Prostate gland (tissue), 2 donors: Measurements from ENCODE around the gene RUNX2. TPM values are rescaled to one million over a fixed set of nuclear protein-coding genes. Genes with fewer than 3 reads are reported as not detected.

ENCODE experiments used
- DNase-seq: peaks from one replicate; pipeline ENCODE4 v3.0.0-alpha.2; 2019; ENCODE audit warnings: low spot score
- H3K27ac ChIP-seq, 2 donors: fragments of 200-600 bp; sonication (generic); 2 replicates each; pipeline ENCODE4 v1.5.1; 2017 to 2019
- H3K27me3 ChIP-seq: fragments of 200-600 bp; sonication (generic); replicated peaks from 2 replicates; pipeline ENCODE4 v1.5.1; 2019; ENCODE audit not compliant: insufficient read depth
- H3K36me3 ChIP-seq, 2 donors: fragments of 200-600 bp; sonication (generic); 1 replicate in 1 of 2; 2 replicates in 1 of 2; pipeline versions ENCODE4 v1.5.1 to v1.8.1; 2017 to 2019
- H3K4me1 ChIP-seq: fragments of 200-600 bp; sonication (generic); replicated peaks from 2 replicates; pipeline ENCODE4 v1.5.1; 2019
- H3K4me3 ChIP-seq, 2 donors: fragments of 200-600 bp; sonication (generic); 2 replicates each; pipeline ENCODE4 v1.5.1; 2017 to 2019
- H3K9me3 ChIP-seq: fragments of 200-600 bp; sonication (generic); 2 replicates; pipeline ENCODE4 v1.5.1; 2017
- POLR2A ChIP-seq: fragments of 450-650 bp; IDR thresholded peaks from one replicate; pipeline ENCODE4 v1.6.1; 2016; ENCODE audit warnings: antibody characterized with exemption, mild to moderate bottlenecking
- POLR2AphosphoS5 ChIP-seq: sonication (generic); formaldehyde crosslinking; IDR thresholded peaks from one replicate; pipeline ENCODE4 v1.6.1; 2017; ENCODE audit warnings: antibody characterized with exemption
- WGBS: methylation state at CpG from one replicate; pipeline ENCODE4 v1.1.5; 2018; 5-methylcytosine and 5-hydroxymethylcytosine counted together
- intact Hi-C: fragments of 100-400 bp; cut with DNase I; formaldehyde crosslinking; loops from one replicate; pipeline ENCODE4 v1.14.2; 2022
- total RNA-seq, 2 donors: library from RNA; depleted of rRNA; stranded (reverse); fragments of >200 nt; gene quantifications; one replicate each; pipeline ENCODE4 v1.1.0, GENCODE V29; 2016
- TF ChIP-seq, protein P1 (sequence below), 4 experiments: fragments of 200-600 bp in 2 of 4; fragments of 450-650 bp in 2 of 4; sonication (generic) in 2 of 4; IDR thresholded peaks; 1 replicate in 3 of 4; 2 replicates in 1 of 4; pipeline ENCODE4 v1.5.1; 2016 to 2019; ENCODE audit warnings: antibody characterized with exemption in 4 of 4, mild to moderate bottlenecking in 2 of 4, moderate library complexity in 2 of 4

The RUNX2 gene
- total RNA-seq, 2 donors from 2014 or later, result 9.2 to 10.7 TPM

DNA sequence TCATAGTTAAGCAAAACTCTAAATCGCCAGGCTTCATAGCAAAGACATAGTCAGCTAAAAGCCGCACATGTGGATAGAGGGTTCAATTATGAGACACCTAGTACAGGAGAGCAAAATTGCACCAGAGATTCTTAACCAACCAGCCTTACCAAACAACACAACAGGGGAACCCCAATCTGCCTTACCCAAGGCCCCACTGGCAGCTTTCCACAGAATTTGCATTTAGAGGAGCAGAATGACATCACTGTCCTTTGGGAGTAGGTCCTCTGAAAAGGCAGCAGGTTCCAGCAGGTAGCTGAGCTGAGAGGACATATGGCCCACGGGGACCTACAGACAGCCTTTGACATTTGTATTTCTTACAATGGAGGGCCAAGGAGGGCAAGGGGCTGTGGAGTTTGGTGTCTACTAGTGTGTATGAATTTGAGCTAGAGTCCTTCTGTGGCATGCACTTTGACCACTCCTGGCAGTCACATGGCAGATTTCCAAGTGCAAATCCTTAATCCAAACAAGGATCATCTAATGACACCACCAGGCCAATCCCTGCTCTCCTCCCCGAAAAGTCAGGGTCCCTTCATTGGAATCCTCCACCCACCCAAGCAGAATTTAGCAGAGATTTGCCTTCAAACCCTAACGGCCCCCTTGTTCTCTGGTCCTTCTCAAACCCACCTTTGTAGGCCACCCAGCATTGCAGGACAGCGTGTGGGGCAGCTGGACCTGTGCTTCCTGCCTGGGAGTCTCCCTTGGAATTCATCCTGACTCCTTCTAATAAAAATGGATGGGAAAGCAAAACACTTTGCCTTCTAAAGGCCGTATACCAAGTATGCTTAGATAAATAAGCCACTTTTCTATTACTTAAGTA is 220.8 kb downstream of the RUNX2 start:
- Histone ChIP-seq H3K4me1 (no peaks in the 10 kb centered on the region), H3K36me3 (no peaks in the 10 kb centered on the region), H3K9me3 (no peaks in the 10 kb centered on the region), H3K27ac (no peak overlapping the region), H3K4me3 (no peak overlapping the region), H3K27me3 (no peaks in the 10 kb centered on the region)
- DNase-seq, result no peak
- whole genome bisulfite sequencing, result 73% methylated on average over 7 of the region's 7 CpGs
- intact Hi-C loops, result no loop called here
- TF ChIP-seq, protein P1, sequence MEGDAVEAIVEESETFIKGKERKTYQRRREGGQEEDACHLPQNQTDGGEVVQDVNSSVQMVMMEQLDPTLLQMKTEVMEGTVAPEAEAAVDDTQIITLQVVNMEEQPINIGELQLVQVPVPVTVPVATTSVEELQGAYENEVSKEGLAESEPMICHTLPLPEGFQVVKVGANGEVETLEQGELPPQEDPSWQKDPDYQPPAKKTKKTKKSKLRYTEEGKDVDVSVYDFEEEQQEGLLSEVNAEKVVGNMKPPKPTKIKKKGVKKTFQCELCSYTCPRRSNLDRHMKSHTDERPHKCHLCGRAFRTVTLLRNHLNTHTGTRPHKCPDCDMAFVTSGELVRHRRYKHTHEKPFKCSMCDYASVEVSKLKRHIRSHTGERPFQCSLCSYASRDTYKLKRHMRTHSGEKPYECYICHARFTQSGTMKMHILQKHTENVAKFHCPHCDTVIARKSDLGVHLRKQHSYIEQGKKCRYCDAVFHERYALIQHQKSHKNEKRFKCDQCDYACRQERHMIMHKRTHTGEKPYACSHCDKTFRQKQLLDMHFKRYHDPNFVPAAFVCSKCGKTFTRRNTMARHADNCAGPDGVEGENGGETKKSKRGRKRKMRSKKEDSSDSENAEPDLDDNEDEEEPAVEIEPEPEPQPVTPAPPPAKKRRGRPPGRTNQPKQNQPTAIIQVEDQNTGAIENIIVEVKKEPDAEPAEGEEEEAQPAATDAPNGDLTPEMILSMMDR (IDR thresholded peaks at IDR 0.05), result no peak
- TF ChIP-seq POLR2AphosphoS5, result no peak
- no peak for TF ChIP-seq POLR2A

DNA sequence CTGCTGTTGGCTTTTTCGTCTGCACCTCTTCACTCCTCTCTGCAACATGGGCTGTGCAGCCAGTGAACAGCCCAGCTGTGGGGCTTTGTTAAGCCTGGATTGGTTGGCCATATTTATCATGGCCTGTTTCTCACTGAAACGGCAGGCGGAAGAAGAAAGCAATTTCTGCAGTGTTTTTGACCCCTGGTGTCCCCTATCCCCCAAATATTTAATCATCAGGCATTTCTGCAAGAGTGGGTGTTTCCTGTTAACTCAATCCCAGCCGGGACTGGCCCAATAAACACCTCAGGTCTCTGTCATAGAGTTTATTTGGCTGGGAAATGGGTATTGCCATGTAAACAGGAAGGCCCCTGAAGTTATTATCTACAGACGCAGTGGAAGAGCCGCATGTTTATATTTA is 224.4 kb downstream of the RUNX2 start:
- intact Hi-C loops, result no loop called here
- WGBS, result 90% methylated on average over 6 of the region's 6 CpGs
- peaks cover 13% of the 10 kb centered on the region for H3K4me1 ChIP-seq
- no peak for TF ChIP-seq POLR2A
- TF ChIP-seq, protein P1 (IDR thresholded peaks at IDR 0.05), result no peak
- no peak for TF ChIP-seq POLR2AphosphoS5
- H3K4me3 ChIP-seq, result no peak overlapping the region
- H3K27me3 ChIP-seq, result no peaks in the 10 kb centered on the region
- no peak for DNase-seq
- no peaks in the 10 kb centered on the region for H3K36me3 ChIP-seq
- H3K9me3 ChIP-seq, result no peaks in the 10 kb centered on the region
- H3K27ac ChIP-seq, result no peak overlapping the region

DNA sequence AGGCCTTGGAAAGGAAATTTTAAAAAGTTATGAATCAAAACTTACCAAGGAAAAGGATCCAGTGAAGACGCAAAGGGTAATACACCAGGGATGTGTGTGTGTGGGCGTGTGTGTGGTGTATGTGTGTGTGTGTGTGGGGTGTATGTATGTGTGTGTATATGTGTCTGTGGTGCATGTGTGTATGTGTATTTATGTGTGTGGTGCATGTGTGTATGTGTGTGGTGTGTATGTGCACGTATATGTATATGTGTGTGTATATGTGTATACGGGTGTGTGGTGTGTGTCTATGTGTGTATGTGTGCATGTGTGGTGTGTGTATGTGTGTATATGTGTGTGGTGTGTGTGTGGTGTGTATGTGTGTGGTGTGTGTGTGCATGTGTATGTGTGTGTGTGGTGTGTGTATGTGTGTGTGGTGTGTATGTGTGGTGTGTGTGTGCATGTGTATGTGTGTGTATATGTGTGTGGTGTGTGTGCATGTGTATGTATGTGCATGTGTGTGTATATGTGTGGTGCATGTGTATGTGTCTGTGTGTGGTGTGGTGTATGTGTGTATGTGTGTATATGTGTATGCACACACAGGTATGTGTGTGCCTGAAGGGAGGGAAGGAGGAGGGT is 225.7 kb downstream of the RUNX2 start:
- H3K9me3 ChIP-seq, result no peaks in the 10 kb centered on the region
- DNase-seq, result no peak

DNA sequence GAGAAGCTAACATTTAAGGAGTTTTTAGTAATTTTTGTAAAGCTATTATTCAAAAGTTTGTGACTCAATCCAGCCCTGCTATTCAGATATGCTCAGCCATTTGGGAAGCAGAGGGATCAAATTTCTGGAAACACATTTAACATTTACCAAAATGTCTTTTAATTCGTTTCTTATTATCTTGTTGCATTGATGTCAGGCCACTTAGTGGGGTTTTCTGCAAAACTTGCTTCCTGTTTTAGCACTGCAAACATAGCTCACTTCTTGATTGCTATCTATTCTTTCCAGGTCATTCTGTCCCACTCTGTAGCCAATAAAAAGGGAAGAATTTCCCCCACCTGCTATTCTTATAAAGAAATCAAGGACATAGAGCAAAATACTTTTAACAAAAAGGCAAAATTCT is 226.5 kb downstream of the RUNX2 start:
- peaks cover 13% of the 10 kb centered on the region for H3K4me1 ChIP-seq
- H3K4me3 ChIP-seq, result no peak overlapping the region
- H3K9me3 ChIP-seq, result no peaks in the 10 kb centered on the region
- TF ChIP-seq POLR2A (no peak), POLR2AphosphoS5 (no peak)
- TF ChIP-seq, protein P1 (IDR thresholded peaks at IDR 0.05), result no peak
- H3K27ac ChIP-seq, result peak overlapping the region in 1 of 2 donors; percentile 70
- H3K27me3 ChIP-seq, result no peaks in the 10 kb centered on the region
- WGBS, result 8% methylated on average over 1 of the region's 1 CpG
- intact Hi-C loops, result no loop called here
- DNase-seq, result no peak
- no peaks in the 10 kb centered on the region for H3K36me3 ChIP-seq

More for the DNA sequence above, 225.7 kb downstream of the RUNX2 start:
- 83% methylated on average over 4 of the region's 4 CpGs for WGBS
- TF ChIP-seq POLR2A (no peak), POLR2AphosphoS5 (no peak)
- TF ChIP-seq, protein P1 (IDR thresholded peaks at IDR 0.05), result no peak
- H3K4me3 ChIP-seq, result no peak overlapping the region
- no peaks in the 10 kb centered on the region for H3K36me3 ChIP-seq
- H3K27me3 ChIP-seq, result no peaks in the 10 kb centered on the region
- H3K27ac ChIP-seq, result no peak overlapping the region
- H3K4me1 ChIP-seq, result peaks cover 13% of the 10 kb centered on the region
- intact Hi-C loops, result no loop called here
